GM23338 (cell line): ENCODE measurements around the gene SORCS3. TPM values are rescaled to one million over a fixed set of nuclear protein-coding genes. Genes with fewer than 3 reads are reported as not detected.

Experiments used
- ATAC-seq: fragments of 200-7000 bp; cut with Tn5 transposase; 3 replicates; pipeline ENCODE4 v1.9.1; 2020
- DNase-seq: peaks from one replicate; pipeline ENCODE4 v3.0.0-alpha.2; 2015; ENCODE audit warnings: low spot score
- H2AFZ ChIP-seq: fragments of 200-600 bp; sonication (generic); 2 replicates; pipeline ENCODE4 v1.8.0; 2016; ENCODE audit warnings: antibody characterized with exemption, mild to moderate bottlenecking, moderate library complexity
- H3F3A ChIP-seq: fragments of 200-600 bp; sonication (generic); replicated peaks from 2 replicates; pipeline ENCODE4 v1.8.0; 2017; ENCODE audit warnings: antibody characterized with exemption, mixed run types, low read depth
- H3K27ac ChIP-seq: fragments of 200-600 bp; sonication (generic); 2 replicates; pipeline ENCODE4 v1.6.1; 2016; ENCODE audit warnings: low read depth
- H3K27me3 ChIP-seq: fragments of 200-600 bp; sonication (generic); 2 replicates; pipeline ENCODE4 v1.8.0; 2016; ENCODE audit warnings: mild to moderate bottlenecking, mixed run types, moderate library complexity; ENCODE audit not compliant: insufficient read depth
- H3K36me3 ChIP-seq: fragments of 200-600 bp; sonication (generic); 2 replicates; pipeline ENCODE4 v1.8.0; 2016; ENCODE audit warnings: mild to moderate bottlenecking; ENCODE audit not compliant: insufficient read depth
- H3K4me1 ChIP-seq: fragments of 200-600 bp; sonication (generic); 2 replicates; pipeline ENCODE4 v1.8.0; 2016; ENCODE audit warnings: mild to moderate bottlenecking, moderate library complexity; ENCODE audit not compliant: insufficient read depth
- H3K4me2 ChIP-seq: fragments of 200-600 bp; sonication (generic); 2 replicates; pipeline ENCODE4 v1.7.1; 2017; ENCODE audit warnings: mixed run types
- H3K4me3 ChIP-seq: fragments of 200-600 bp; sonication (generic); 2 replicates; pipeline ENCODE4 v1.6.1; 2016; ENCODE audit warnings: mixed run types
- H3K79me2 ChIP-seq: fragments of 200-600 bp; sonication (generic); replicated peaks from 2 replicates; pipeline ENCODE4 v1.8.0; 2017; ENCODE audit warnings: mild to moderate bottlenecking; ENCODE audit not compliant: insufficient read depth
- H3K9me2 ChIP-seq: fragments of 200-600 bp; sonication (generic); 2 replicates; pipeline ENCODE4 v1.8.0; 2017; ENCODE audit not compliant: insufficient read depth
- H4K20me1 ChIP-seq: fragments of 200-600 bp; sonication (generic); replicated peaks from 2 replicates; pipeline ENCODE4 v1.8.0; 2017; ENCODE audit warnings: mild to moderate bottlenecking; ENCODE audit not compliant: insufficient read depth
- H3K27ac Mint-ChIP-seq: 2 replicates; pipeline ENCODE4 v1.8.0; 2020; ENCODE audit warnings: inconsistent platforms, mild to moderate bottlenecking, moderate library complexity, mixed read lengths
- H3K27me3 Mint-ChIP-seq: 3 replicates; pipeline ENCODE4 v1.8.0; 2022; ENCODE audit warnings: low read depth, mild to moderate bottlenecking, moderate library complexity, mixed read lengths, inconsistent platforms; ENCODE audit not compliant: insufficient read depth, poor library complexity
- H3K36me3 Mint-ChIP-seq: 3 replicates; pipeline ENCODE4 v1.8.0; 2021; ENCODE audit warnings: low read depth, mild to moderate bottlenecking, inconsistent platforms, moderate library complexity, mixed read lengths
- H3K4me1 Mint-ChIP-seq: 3 replicates; pipeline ENCODE4 v1.8.0; 2020; ENCODE audit warnings: mild to moderate bottlenecking, inconsistent platforms, mixed read lengths
- H3K4me3 Mint-ChIP-seq: 3 replicates; pipeline ENCODE4 v1.8.0; 2021; ENCODE audit warnings: moderate library complexity, mild to moderate bottlenecking, inconsistent platforms, mixed read lengths
- H3K9me3 Mint-ChIP-seq: 3 replicates; pipeline ENCODE4 v1.8.0; 2020; ENCODE audit warnings: moderate library complexity, mild to moderate bottlenecking, inconsistent platforms, mixed read lengths
- CREB1 ChIP-seq: fragments of 250-450 bp; sonication (Bioruptor Pico); IDR thresholded peaks from 2 replicates; pipeline ENCODE4 v1.5.0; 2020; ENCODE audit warnings: low read depth, mild to moderate bottlenecking, moderate library complexity
- EZH2 ChIP-seq: fragments of 200-600 bp; sonication (generic); IDR thresholded peaks from one replicate; pipeline ENCODE4 v1.8.0; 2017; ENCODE audit warnings: antibody characterized with exemption, mild to moderate bottlenecking, low read depth; ENCODE audit not compliant: unreplicated experiment
- EZH2phosphoT487 ChIP-seq: fragments of 200-600 bp; sonication (generic); IDR thresholded peaks from one replicate; pipeline ENCODE4 v1.8.1; 2018; ENCODE audit warnings: antibody characterized with exemption; ENCODE audit not compliant: unreplicated experiment
- JUNB ChIP-seq: IDR thresholded peaks from one replicate; pipeline ENCODE4 v1.6.1; 2016; ENCODE audit warnings: antibody characterized with exemption; ENCODE audit not compliant: unreplicated experiment
- NANOG ChIP-seq: IDR thresholded peaks from 2 replicates; pipeline ENCODE4 v1.6.1; 2016; ENCODE audit warnings: antibody characterized with exemption, borderline replicate concordance
- POLR2AphosphoS5 ChIP-seq: IDR thresholded peaks from 2 replicates; pipeline ENCODE4 v1.6.1; 2016; ENCODE audit warnings: antibody characterized with exemption, low read depth
- STAT1 ChIP-seq: IDR thresholded peaks from one replicate; pipeline ENCODE4 v1.6.1; 2016; ENCODE audit warnings: antibody characterized with exemption; ENCODE audit not compliant: unreplicated experiment
- ZNF114 ChIP-seq: fragments of 250-450 bp; sonication (Bioruptor Pico); IDR thresholded peaks from 2 replicates; pipeline ENCODE4 v1.5.0; 2020; ENCODE audit warnings: mild to moderate bottlenecking, moderate library complexity
- ZNF331 ChIP-seq: fragments of 250-450 bp; sonication (Bioruptor Pico); IDR thresholded peaks from 2 replicates; pipeline ENCODE4 v1.5.0; 2020; ENCODE audit warnings: low read depth, mild to moderate bottlenecking, moderate library complexity
- polyA plus RNA-seq: library from polyadenylated mRNA; unstranded; fragments of >200 nt; fragmentation: Nextera tagmentation; extraction: Ambion mirVana; gene quantifications from 2 replicates; pipeline ENCODE4 v1.2.1, GENCODE V29; 2016
- total RNA-seq: library from RNA; depleted of rRNA; stranded (reverse); fragments of >200 nt; shearing (Covaris generic); gene quantifications from 2 replicates; pipeline ENCODE4 v1.2.3, GENCODE V29; 2014
- TF ChIP-seq, protein P1 (sequence below): fragments of 250-450 bp; sonication (Bioruptor Pico); IDR thresholded peaks from 2 replicates; pipeline ENCODE4 v1.5.0; 2020; ENCODE audit warnings: mild to moderate bottlenecking, moderate library complexity
- TF ChIP-seq, protein P2 (sequence below), 2 experiments: fragments of 200-600 bp in 1 of 2; sonication (generic) in 1 of 2; conservative IDR thresholded peaks; 2 replicates each; pipeline versions ENCODE4 v1.5.1 to v1.6.1; 2016 to 2017; ENCODE audit warnings: antibody characterized with exemption in 2 of 2, low read depth in 2 of 2, mild to moderate bottlenecking in 2 of 2, moderate library complexity in 1 of 2
- TF ChIP-seq, protein P3 (sequence below): IDR thresholded peaks from 2 replicates; pipeline ENCODE4 v1.6.1; 2016; ENCODE audit warnings: antibody characterized with exemption
- TF ChIP-seq, protein P4 (sequence below): IDR thresholded peaks from one replicate; pipeline ENCODE4 v1.6.1; 2018; ENCODE audit warnings: antibody characterized with exemption; ENCODE audit not compliant: unreplicated experiment

Gene SORCS3
- total and polyA plus RNA-seq, 2 experiments from 2014 or later: 0.37 to 1.4 TPM

DNA sequence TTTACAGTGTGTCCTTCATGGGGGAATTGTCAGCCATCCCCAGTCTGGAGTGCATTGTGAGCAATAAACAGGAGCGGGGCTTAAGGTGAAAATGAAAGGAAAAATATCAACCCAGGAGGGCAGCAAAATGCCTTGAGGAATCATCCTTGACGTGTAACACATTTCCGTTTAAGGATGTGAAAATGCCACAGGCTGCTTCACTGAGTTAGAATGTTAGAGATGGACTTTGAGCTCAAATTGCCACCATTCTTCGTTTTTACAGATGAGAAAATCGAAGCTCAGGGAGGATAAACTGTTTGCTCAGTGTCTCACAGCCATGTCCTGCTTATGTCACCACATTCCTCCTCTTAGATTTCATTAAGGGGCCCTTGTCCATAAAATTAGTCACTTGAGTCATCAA, 23.1 kb downstream of the SORCS3 start:
- ATAC-seq (no peak), DNase-seq (no peak)
- Histone ChIP-seq H4K20me1 (no peaks in the 10 kb centered on the region), H3K36me3 (no peaks in the 10 kb centered on the region), H3K4me2 (no peak overlapping the region), H3K9me2 (peaks cover 3% of the 10 kb centered on the region), H3K4me3 (no peak overlapping the region), H3K27ac (no peak overlapping the region), H3F3A (no peaks in the 10 kb centered on the region), H3K27me3 (no peaks in the 10 kb centered on the region), H2AFZ (no peak overlapping the region), H3K4me1 (peaks cover 9% of the 10 kb centered on the region; the same call in 1 of the 2 replicates), H3K79me2 (no peaks in the 10 kb centered on the region)
- TF ChIP-seq POLR2AphosphoS5 (no peak), EZH2 (no peak), ZNF114 (CRISPR knock-in tag) (no peak), NANOG (no peak), ZNF331 (CRISPR knock-in tag) (no peak), STAT1 (no peak), EZH2phosphoT487 (no peak), CREB1 (CRISPR knock-in tag) (no peak), JUNB (no peak)
- TF ChIP-seq, protein P1, sequence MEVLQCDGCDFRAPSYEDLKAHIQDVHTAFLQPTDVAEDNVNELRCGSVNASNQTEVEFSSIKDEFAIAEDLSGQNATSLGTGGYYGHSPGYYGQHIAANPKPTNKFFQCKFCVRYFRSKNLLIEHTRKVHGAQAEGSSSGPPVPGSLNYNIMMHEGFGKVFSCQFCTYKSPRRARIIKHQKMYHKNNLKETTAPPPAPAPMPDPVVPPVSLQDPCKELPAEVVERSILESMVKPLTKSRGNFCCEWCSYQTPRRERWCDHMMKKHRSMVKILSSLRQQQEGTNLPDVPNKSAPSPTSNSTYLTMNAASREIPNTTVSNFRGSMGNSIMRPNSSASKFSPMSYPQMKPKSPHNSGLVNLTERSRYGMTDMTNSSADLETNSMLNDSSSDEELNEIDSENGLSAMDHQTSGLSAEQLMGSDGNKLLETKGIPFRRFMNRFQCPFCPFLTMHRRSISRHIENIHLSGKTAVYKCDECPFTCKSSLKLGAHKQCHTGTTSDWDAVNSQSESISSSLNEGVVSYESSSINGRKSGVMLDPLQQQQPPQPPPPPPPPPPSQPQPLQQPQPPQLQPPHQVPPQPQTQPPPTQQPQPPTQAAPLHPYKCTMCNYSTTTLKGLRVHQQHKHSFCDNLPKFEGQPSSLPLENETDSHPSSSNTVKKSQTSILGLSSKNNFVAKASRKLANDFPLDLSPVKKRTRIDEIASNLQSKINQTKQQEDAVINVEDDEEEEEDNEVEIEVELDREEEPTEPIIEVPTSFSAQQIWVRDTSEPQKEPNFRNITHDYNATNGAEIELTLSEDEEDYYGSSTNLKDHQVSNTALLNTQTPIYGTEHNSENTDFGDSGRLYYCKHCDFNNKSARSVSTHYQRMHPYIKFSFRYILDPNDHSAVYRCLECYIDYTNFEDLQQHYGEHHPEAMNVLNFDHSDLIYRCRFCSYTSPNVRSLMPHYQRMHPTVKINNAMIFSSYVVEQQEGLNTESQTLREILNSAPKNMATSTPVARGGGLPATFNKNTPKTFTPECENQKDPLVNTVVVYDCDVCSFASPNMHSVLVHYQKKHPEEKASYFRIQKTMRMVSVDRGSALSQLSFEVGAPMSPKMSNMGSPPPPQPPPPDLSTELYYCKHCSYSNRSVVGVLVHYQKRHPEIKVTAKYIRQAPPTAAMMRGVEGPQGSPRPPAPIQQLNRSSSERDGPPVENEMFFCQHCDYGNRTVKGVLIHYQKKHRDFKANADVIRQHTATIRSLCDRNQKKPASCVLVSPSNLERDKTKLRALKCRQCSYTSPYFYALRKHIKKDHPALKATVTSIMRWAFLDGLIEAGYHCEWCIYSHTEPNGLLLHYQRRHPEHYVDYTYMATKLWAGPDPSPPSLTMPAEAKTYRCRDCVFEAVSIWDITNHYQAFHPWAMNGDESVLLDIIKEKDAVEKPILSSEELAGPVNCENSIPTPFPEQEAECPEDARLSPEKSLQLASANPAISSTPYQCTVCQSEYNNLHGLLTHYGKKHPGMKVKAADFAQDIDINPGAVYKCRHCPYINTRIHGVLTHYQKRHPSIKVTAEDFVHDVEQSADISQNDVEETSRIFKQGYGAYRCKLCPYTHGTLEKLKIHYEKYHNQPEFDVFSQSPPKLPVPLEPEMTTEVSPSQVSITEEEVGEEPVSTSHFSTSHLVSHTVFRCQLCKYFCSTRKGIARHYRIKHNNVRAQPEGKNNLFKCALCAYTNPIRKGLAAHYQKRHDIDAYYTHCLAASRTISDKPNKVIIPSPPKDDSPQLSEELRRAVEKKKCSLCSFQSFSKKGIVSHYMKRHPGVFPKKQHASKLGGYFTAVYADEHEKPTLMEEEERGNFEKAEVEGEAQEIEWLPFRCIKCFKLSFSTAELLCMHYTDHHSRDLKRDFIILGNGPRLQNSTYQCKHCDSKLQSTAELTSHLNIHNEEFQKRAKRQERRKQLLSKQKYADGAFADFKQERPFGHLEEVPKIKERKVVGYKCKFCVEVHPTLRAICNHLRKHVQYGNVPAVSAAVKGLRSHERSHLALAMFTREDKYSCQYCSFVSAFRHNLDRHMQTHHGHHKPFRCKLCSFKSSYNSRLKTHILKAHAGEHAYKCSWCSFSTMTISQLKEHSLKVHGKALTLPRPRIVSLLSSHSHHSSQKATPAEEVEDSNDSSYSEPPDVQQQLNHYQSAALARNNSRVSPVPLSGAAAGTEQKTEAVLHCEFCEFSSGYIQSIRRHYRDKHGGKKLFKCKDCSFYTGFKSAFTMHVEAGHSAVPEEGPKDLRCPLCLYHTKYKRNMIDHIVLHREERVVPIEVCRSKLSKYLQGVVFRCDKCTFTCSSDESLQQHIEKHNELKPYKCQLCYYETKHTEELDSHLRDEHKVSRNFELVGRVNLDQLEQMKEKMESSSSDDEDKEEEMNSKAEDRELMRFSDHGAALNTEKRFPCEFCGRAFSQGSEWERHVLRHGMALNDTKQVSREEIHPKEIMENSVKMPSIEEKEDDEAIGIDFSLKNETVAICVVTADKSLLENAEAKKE (CRISPR knock-in tag): no peak
- TF ChIP-seq, protein P2, sequence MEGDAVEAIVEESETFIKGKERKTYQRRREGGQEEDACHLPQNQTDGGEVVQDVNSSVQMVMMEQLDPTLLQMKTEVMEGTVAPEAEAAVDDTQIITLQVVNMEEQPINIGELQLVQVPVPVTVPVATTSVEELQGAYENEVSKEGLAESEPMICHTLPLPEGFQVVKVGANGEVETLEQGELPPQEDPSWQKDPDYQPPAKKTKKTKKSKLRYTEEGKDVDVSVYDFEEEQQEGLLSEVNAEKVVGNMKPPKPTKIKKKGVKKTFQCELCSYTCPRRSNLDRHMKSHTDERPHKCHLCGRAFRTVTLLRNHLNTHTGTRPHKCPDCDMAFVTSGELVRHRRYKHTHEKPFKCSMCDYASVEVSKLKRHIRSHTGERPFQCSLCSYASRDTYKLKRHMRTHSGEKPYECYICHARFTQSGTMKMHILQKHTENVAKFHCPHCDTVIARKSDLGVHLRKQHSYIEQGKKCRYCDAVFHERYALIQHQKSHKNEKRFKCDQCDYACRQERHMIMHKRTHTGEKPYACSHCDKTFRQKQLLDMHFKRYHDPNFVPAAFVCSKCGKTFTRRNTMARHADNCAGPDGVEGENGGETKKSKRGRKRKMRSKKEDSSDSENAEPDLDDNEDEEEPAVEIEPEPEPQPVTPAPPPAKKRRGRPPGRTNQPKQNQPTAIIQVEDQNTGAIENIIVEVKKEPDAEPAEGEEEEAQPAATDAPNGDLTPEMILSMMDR (conservative IDR thresholded peaks at IDR 0.05; ENCODE audit: low read depth in 2 of 2): no peak
- TF ChIP-seq, protein P3, sequence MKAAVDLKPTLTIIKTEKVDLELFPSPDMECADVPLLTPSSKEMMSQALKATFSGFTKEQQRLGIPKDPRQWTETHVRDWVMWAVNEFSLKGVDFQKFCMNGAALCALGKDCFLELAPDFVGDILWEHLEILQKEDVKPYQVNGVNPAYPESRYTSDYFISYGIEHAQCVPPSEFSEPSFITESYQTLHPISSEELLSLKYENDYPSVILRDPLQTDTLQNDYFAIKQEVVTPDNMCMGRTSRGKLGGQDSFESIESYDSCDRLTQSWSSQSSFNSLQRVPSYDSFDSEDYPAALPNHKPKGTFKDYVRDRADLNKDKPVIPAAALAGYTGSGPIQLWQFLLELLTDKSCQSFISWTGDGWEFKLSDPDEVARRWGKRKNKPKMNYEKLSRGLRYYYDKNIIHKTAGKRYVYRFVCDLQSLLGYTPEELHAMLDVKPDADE: no peak
- TF ChIP-seq, protein P4, sequence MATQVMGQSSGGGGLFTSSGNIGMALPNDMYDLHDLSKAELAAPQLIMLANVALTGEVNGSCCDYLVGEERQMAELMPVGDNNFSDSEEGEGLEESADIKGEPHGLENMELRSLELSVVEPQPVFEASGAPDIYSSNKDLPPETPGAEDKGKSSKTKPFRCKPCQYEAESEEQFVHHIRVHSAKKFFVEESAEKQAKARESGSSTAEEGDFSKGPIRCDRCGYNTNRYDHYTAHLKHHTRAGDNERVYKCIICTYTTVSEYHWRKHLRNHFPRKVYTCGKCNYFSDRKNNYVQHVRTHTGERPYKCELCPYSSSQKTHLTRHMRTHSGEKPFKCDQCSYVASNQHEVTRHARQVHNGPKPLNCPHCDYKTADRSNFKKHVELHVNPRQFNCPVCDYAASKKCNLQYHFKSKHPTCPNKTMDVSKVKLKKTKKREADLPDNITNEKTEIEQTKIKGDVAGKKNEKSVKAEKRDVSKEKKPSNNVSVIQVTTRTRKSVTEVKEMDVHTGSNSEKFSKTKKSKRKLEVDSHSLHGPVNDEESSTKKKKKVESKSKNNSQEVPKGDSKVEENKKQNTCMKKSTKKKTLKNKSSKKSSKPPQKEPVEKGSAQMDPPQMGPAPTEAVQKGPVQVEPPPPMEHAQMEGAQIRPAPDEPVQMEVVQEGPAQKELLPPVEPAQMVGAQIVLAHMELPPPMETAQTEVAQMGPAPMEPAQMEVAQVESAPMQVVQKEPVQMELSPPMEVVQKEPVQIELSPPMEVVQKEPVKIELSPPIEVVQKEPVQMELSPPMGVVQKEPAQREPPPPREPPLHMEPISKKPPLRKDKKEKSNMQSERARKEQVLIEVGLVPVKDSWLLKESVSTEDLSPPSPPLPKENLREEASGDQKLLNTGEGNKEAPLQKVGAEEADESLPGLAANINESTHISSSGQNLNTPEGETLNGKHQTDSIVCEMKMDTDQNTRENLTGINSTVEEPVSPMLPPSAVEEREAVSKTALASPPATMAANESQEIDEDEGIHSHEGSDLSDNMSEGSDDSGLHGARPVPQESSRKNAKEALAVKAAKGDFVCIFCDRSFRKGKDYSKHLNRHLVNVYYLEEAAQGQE: no peak
- Mint-ChIP-seq H3K36me3 (no peaks in the 10 kb centered on the region), H3K27me3 (no peaks in the 10 kb centered on the region), H3K4me3 (no peak overlapping the region), H3K27ac (no peak overlapping the region), H3K4me1 (peaks cover 12% of the 10 kb centered on the region), H3K9me3 (no peaks in the 10 kb centered on the region)
